NCI-H526 treated with DMSO at 0.1 percent for 48 hours (cell line): ENCODE data around the gene ALK.
"Not testable (repeated sequence)": the region's sequence is repeated elsewhere in the genome, so short reads cannot be mapped to it uniquely, and the experiment has no call there.

Experiments used
- DNase-seq: peaks from one replicate; lab custom pipeline; 2025; lab: John Stamatoyannopoulos, UW

ALK gene

GRCh38 chr2:29839306-29839705 is 82.1 kb downstream of the ALK start:
- DNase-seq: no peak

GRCh38 chr2:29837925-29838324 is 83.5 kb downstream of the ALK start:
- no peak for DNase-seq

GRCh38 chr2:29834624-29835023 is 86.8 kb downstream of the ALK start:
- DNase-seq: no peak

- DNase-seq: no peak
Measured at GRCh38 chr2:29834036-29834540, 87.3 kb downstream of the ALK start.

- no peak for DNase-seq
Measured at GRCh38 chr2:29831560-29831959, 89.8 kb downstream of the ALK start.

GRCh38 chr2:29829841-29830240 is 91.5 kb downstream of the ALK start:
- DNase-seq: no peak

- not testable (repeated sequence) for DNase-seq
Measured at GRCh38 chr2:29824145-29824544, 97.2 kb downstream of the ALK start.

GRCh38 chr2:29821591-29821990 is 99.8 kb downstream of the ALK start:
- DNase-seq: no peak

- DNase-seq: no peak
Measured at GRCh38 chr2:29819570-29819969, 101.8 kb downstream of the ALK start.

- DNase-seq: no peak
Measured at GRCh38 chr2:29817801-29818680, 103.3 kb downstream of the ALK start.

- no peak for DNase-seq
Measured at GRCh38 chr2:29817299-29817698, 104.1 kb downstream of the ALK start.

- DNase-seq: no peak
Measured at GRCh38 chr2:29816651-29817050, 104.7 kb downstream of the ALK start.

- no peak for DNase-seq
Measured at GRCh38 chr2:29811378-29811777, 110.0 kb downstream of the ALK start.

- DNase-seq: no peak
Measured at GRCh38 chr2:29810956-29811355, 110.4 kb downstream of the ALK start.

GRCh38 chr2:29808321-29808720 is 113.1 kb downstream of the ALK start:
- no peak for DNase-seq

GRCh38 chr2:29807082-29807481 is 114.3 kb downstream of the ALK start:
- no peak for DNase-seq

- DNase-seq: no peak
Measured at GRCh38 chr2:29806461-29806860, 114.9 kb downstream of the ALK start.

- no peak for DNase-seq
Measured at GRCh38 chr2:29804671-29805070, 116.7 kb downstream of the ALK start.

- DNase-seq: no peak
Measured at GRCh38 chr2:29803537-29803936, 117.8 kb downstream of the ALK start.

- DNase-seq: no peak
Measured at GRCh38 chr2:29802986-29803385, 118.4 kb downstream of the ALK start.

GRCh38 chr2:29799628-29800027 is 121.8 kb downstream of the ALK start:
- no peak for DNase-seq

GRCh38 chr2:29797916-29798315 is 123.5 kb downstream of the ALK start:
- no peak for DNase-seq

GRCh38 chr2:29796446-29796845 is 124.9 kb downstream of the ALK start:
- no peak for DNase-seq
